ENCODE results near the gene OLA1.

GRCh38 chr2:174153757-174154680 lies 94.3 kb downstream of the OLA1 start:
- TF ChIP-seq CTCF (IDR thresholded peaks at IDR 0.05) (no peak), POLR2AphosphoS5 (IDR thresholded peaks at IDR 0.05; ENCODE audit: insufficient read depth in 1 of 2, low read depth in 1 of 2) (no peak)
